ENCODE data around the gene FGD2.
"Not testable (repeated sequence)": the region's sequence is repeated elsewhere in the genome, so short reads cannot be mapped to it uniquely, and the experiment has no call there.

The FGD2 gene

GRCh38 chr6:37042150-37042549 lies 36.7 kb downstream of the FGD2 start:
- TF ChIP-seq, protein P1, sequence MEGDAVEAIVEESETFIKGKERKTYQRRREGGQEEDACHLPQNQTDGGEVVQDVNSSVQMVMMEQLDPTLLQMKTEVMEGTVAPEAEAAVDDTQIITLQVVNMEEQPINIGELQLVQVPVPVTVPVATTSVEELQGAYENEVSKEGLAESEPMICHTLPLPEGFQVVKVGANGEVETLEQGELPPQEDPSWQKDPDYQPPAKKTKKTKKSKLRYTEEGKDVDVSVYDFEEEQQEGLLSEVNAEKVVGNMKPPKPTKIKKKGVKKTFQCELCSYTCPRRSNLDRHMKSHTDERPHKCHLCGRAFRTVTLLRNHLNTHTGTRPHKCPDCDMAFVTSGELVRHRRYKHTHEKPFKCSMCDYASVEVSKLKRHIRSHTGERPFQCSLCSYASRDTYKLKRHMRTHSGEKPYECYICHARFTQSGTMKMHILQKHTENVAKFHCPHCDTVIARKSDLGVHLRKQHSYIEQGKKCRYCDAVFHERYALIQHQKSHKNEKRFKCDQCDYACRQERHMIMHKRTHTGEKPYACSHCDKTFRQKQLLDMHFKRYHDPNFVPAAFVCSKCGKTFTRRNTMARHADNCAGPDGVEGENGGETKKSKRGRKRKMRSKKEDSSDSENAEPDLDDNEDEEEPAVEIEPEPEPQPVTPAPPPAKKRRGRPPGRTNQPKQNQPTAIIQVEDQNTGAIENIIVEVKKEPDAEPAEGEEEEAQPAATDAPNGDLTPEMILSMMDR (conservative IDR thresholded peaks at IDR 0.05; ENCODE audit: control insufficient read depth, insufficient read depth, low read depth, low read length): no peak
- no peak for DNase-seq (ENCODE audit: low read depth)

GRCh38 chr6:37043091-37043490 lies 37.6 kb downstream of the FGD2 start:
- not testable (repeated sequence) for H3K4me3 ChIP-seq (ENCODE audit: control insufficient read depth, low read depth, low read length)

More at GRCh38 chr6:37042150-37042549, 36.7 kb downstream of the FGD2 start:
- H3K4me3 ChIP-seq (ENCODE audit: control insufficient read depth, low read depth, low read length): no peak overlapping the region

GRCh38 chr6:37047346-37047688 lies 41.9 kb downstream of the FGD2 start:
- no peak for DNase-seq (ENCODE audit: low read depth)
- no peak overlapping the region for H3K4me3 ChIP-seq (ENCODE audit: control insufficient read depth, low read depth, low read length)
- TF ChIP-seq, protein P1 (conservative IDR thresholded peaks at IDR 0.05; ENCODE audit: control insufficient read depth, insufficient read depth, low read depth, low read length): no peak

More at GRCh38 chr6:37043091-37043490, 37.6 kb downstream of the FGD2 start:
- not testable (repeated sequence) for DNase-seq (ENCODE audit: low read depth)

DNA sequence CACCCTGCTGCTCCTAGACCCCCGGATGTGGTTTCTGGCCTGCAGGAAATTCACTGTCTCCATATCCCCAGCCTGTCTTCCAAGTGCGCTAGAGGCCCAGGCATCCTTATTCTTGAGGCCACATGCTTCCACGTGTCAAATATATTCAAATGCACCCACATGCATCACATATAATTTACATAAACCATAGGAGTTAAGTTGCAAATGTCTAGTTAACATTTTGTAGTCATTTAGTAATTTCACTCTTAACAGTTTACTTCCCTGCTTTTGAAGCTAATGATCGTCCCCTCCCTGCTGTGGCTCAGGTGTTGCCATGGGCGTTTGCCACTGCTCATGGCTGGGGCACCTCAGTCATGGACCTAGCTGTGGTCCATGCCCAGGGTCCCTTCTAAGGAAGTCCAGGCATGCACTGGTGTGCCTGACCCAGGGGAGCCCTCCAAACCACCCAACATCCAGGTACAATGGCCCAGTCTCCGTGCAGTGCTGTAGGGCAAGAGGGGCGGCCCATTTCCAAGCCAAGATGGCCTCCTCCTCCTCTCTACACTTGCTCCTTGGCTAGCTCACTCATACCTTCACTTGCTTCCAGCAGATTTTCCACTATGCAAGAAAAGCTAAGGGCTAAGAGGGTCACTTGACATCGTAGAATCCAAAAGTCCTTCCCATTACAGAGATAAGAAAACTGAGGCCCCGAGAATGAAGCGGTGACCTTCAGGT lies 42.4 kb downstream of the FGD2 start:
- H3K4me3 ChIP-seq (ENCODE audit: control insufficient read depth, low read depth, low read length): no peak overlapping the region
- DNase-seq (ENCODE audit: low read depth): no peak
- TF ChIP-seq, protein P1 (conservative IDR thresholded peaks at IDR 0.05; ENCODE audit: control insufficient read depth, insufficient read depth, low read depth, low read length): no peak

DNA sequence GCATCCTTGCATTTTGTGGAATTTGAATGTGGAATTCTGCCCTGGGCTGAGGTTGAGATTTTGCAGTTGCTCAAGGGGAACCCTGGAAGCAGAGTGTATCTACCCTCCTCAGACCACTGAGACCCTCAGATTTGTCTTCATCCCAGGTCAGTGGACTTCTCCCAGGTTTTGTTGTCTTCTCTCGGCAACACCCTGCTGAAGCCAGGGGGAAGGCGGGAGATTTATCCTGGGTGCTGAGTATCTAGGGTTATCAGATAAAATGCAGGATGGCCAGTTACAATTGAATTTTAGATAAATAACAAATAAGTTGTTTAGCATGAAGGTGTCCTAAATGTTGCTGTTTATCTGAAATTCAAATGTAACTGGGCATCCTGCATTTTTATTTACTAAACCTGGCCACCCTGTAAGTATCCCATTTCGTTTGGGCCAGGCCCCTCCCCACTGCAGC lies 43.0 kb downstream of the FGD2 start:
- TF ChIP-seq, protein P1 (conservative IDR thresholded peaks at IDR 0.05; ENCODE audit: control insufficient read depth, insufficient read depth, low read depth, low read length): no peak
- H3K4me3 ChIP-seq (ENCODE audit: control insufficient read depth, low read depth, low read length): no peak overlapping the region
- DNase-seq (ENCODE audit: low read depth): no peak

- TF ChIP-seq, protein P1 (conservative IDR thresholded peaks at IDR 0.05; ENCODE audit: control insufficient read depth, insufficient read depth, low read depth, low read length): no peak
- DNase-seq (ENCODE audit: low read depth): peak; percentile 90
- no peak overlapping the region for H3K4me3 ChIP-seq (ENCODE audit: control insufficient read depth, low read depth, low read length)
Measured at GRCh38 chr6:37048851-37049757, 43.6 kb downstream of the FGD2 start.

- H3K4me3 ChIP-seq (ENCODE audit: control insufficient read depth, low read depth, low read length): no peak overlapping the region
- TF ChIP-seq, protein P1 (conservative IDR thresholded peaks at IDR 0.05; ENCODE audit: control insufficient read depth, insufficient read depth, low read depth, low read length): no peak
- DNase-seq (ENCODE audit: low read depth): no peak
Measured at GRCh38 chr6:37049758-37050044, 44.2 kb downstream of the FGD2 start.
